Thoracic aorta (tissue), 2 donors: ENCODE measurements around the gene DNAH1. TPM values are rescaled to one million over a fixed set of nuclear protein-coding genes. Genes with fewer than 3 reads are reported as not detected.
A peak's percentile ranks its signal among the peaks of the same experiment; 100 is the strongest.

ENCODE experiments used
- ATAC-seq: fragments of 150-250 bp; one replicate; pipeline ENCODE4 v1.8.0; 2017; ENCODE audit warnings: low read depth; ENCODE audit not compliant: insufficient number of reproducible peaks, low FRiP score
- DNase-seq: peaks from one replicate; pipeline ENCODE4 v3.0.0-alpha.2; 2020; ENCODE audit warnings: low spot score
- H3K27ac ChIP-seq, 2 donors: fragments of 200-600 bp; sonication (generic); 1 replicate in 1 of 2; 2 replicates in 1 of 2; pipeline ENCODE4 v1.5.1; 2016; ENCODE audit warnings: mild to moderate bottlenecking in 2 of 2, moderate library complexity in 2 of 2
- H3K27me3 ChIP-seq: fragments of 200-600 bp; sonication (generic); replicated peaks from 2 replicates; pipeline ENCODE4 v1.6.0; 2016; ENCODE audit warnings: mild to moderate bottlenecking; ENCODE audit not compliant: insufficient read depth
- H3K36me3 ChIP-seq: fragments of 200-600 bp; sonication (generic); one replicate; pipeline ENCODE4 v1.5.1; 2016
- H3K4me1 ChIP-seq, 2 donors: fragments of 200-600 bp; sonication (generic); 1 replicate in 1 of 2; 2 replicates in 1 of 2; pipeline versions ENCODE4 v1.5.1 to v1.6.0; 2016; ENCODE audit warnings: low read depth in 2 of 2, mild to moderate bottlenecking in 1 of 2; ENCODE audit not compliant: control insufficient read depth in 1 of 2
- H3K4me3 ChIP-seq: fragments of 200-600 bp; sonication (generic); 2 replicates; pipeline ENCODE4 v1.5.1; 2016; ENCODE audit warnings: mild to moderate bottlenecking
- H3K9me3 ChIP-seq: fragments of 200-600 bp; sonication (generic); 2 replicates; pipeline ENCODE4 v1.5.1; 2016
- CTCF ChIP-seq: fragments of 200-600 bp; sonication (generic); IDR thresholded peaks from one replicate; pipeline ENCODE4 v1.5.1; 2019; ENCODE audit warnings: antibody characterized with exemption
- total RNA-seq, 2 donors: library from RNA; depleted of rRNA; stranded (reverse); fragments of >200 nt; gene quantifications; one replicate each; pipeline versions ENCODE4 v1.1.0 to v1.2.3, GENCODE V29; 2016

Gene DNAH1
- total RNA-seq, 2 donors from 2014 or later, result 14.6 to 21.0 TPM

- peaks cover 3 to 16% of the 10 kb centered on the region in 2 donors for H3K4me1 ChIP-seq
- TF ChIP-seq CTCF, result no peak
- DNase-seq (no peak), ATAC-seq (no peak)
- H3K36me3 ChIP-seq, result no peaks in the 10 kb centered on the region
- peak overlapping the region in 1 of 2 donors; percentile 15 for H3K27ac ChIP-seq
- no peaks in the 10 kb centered on the region for H3K9me3 ChIP-seq
- H3K27me3 ChIP-seq, result no peaks in the 10 kb centered on the region
- H3K4me3 ChIP-seq, result no peak overlapping the region
Observed at GRCh38 chr3:52314489-52314888, 1.6 kb upstream of the DNAH1 start.

GRCh38 chr3:52315006-52315405, 1.1 kb upstream of the DNAH1 start:
- Histone ChIP-seq H3K9me3 (no peaks in the 10 kb centered on the region), H3K27ac (no peak overlapping the region), H3K4me3 (no peak overlapping the region), H3K36me3 (no peaks in the 10 kb centered on the region), H3K4me1 (peaks cover 3 to 16% of the 10 kb centered on the region in 2 donors), H3K27me3 (no peaks in the 10 kb centered on the region)
- no peak for DNase-seq
- no peak for TF ChIP-seq CTCF
- ATAC-seq, result no peak

GRCh38 chr3:52317208-52318000, 1.3 kb downstream of the DNAH1 start:
- no peak for DNase-seq

GRCh38 chr3:52318186-52318816, 2.2 kb downstream of the DNAH1 start:
- Histone ChIP-seq H3K9me3 (no peaks in the 10 kb centered on the region), H3K4me1 (peaks cover 3 to 16% of the 10 kb centered on the region in 2 donors), H3K4me3 (peak overlapping the region; percentile 67), H3K27ac (no peak overlapping the region), H3K36me3 (no peaks in the 10 kb centered on the region), H3K27me3 (no peaks in the 10 kb centered on the region)
- ATAC-seq, result no peak
- no peak for TF ChIP-seq CTCF
- DNase-seq, result no peak

More at GRCh38 chr3:52317208-52318000, 1.3 kb downstream of the DNAH1 start:
- Histone ChIP-seq H3K36me3 (no peaks in the 10 kb centered on the region), H3K27me3 (no peaks in the 10 kb centered on the region), H3K4me1 (peaks cover 3 to 16% of the 10 kb centered on the region in 2 donors), H3K9me3 (no peaks in the 10 kb centered on the region), H3K4me3 (peak overlapping the region; percentile 67), H3K27ac (no peak overlapping the region)
- TF ChIP-seq CTCF, result no peak
- no peak for ATAC-seq

DNA sequence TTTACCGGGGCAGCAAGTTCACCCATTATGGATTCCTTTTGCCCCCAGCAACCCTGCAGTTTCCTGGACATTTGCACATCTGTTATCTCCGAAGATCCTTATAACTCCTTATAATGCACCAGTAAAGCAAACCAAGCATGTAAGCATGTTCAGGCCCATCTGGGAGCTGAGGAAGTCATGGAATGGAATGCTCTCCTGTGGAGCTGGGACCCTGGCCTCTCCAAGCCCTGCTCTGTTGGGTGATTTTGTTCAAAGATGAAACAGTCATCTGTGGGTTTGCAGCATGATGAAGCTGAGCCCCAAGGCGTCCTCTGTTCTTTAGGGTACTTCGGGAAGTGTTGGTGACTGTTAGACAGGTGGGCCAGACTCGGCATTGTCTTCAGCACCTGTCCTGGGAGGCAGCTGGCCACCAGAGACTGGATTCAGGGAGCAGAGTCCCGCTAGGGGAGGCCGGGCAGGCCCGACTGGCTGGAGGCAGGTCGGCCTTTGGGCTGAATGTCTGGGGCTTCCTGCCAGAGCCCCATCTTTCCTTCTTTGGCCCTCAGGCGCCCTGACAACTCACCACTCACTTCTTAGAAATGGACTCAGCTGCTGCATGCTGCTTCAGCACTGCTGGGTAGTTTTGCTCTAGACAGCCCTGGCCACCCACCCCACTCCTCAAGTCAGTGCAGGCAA, 3.9 kb downstream of the DNAH1 start:
- DNase-seq, result no peak
- peaks cover 3 to 11% of the 10 kb centered on the region in 2 donors for H3K4me1 ChIP-seq
- no peak overlapping the region for H3K4me3 ChIP-seq
- H3K27me3 ChIP-seq, result no peaks in the 10 kb centered on the region
- H3K36me3 ChIP-seq, result no peaks in the 10 kb centered on the region
- no peak for ATAC-seq
- no peaks in the 10 kb centered on the region for H3K9me3 ChIP-seq
- H3K27ac ChIP-seq, result no peak overlapping the region
- no peak for TF ChIP-seq CTCF
